Measurements from ENCODE around the gene WWTR1.

WWTR1 gene

DNA sequence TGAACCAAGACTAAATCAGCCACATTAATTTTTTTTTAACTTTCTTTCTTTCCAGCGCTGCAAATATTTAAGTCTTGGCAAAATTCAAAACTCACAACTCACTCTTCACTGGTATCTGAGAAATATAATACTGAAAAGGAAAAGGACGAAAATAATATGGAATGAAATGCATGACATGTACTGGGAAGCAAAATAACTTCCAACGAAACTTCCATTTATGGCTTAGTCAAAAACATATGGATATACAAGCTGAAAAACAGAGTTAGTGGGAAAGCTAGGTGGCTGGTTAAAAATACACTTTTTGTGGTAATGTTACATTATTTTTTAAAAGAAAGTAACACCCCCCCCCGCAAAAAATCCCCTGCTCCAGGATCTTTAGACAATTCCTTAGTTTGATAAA is 97.2 kb downstream of the WWTR1 start:
- DNase-seq: no peak

DNA sequence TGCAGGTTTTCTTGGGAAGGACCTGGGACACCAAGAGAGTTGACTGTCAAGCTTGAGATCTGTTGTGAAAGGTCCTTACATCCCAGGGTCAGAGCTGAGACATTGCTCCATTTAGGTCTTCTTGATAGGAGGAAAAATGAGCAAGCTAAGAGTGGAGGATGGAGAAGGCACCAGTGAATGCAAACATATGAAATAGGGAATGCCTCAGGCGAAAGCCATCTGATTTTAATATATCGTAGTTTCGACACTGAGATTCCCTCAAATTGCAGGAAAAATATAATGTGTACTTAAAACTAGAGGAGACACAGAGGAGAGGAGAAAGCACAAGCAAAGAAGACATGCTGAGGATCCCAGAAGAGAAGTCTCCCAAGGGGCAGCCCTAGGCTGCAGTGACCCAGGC is 97.8 kb downstream of the WWTR1 start:
- no peak for DNase-seq

DNA sequence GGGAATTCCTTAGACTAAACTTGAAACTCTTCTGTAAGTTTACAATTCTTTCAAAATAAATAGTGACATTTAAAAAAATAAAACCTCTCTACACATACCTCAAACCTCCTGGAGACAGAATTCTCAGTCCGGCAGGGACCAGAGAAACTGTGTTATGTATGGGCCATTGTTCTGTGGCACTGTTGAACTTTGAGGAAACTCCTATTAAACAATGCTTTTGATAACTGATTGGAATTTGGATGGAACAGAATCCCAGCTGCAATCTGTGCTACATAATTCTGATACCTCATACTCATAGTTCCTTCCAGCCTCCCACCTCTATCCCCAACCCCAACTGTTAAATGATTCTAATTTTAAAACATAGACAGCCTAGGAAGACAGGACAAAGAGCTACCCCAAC is 98.3 kb downstream of the WWTR1 start:
- DNase-seq: no peak

DNA sequence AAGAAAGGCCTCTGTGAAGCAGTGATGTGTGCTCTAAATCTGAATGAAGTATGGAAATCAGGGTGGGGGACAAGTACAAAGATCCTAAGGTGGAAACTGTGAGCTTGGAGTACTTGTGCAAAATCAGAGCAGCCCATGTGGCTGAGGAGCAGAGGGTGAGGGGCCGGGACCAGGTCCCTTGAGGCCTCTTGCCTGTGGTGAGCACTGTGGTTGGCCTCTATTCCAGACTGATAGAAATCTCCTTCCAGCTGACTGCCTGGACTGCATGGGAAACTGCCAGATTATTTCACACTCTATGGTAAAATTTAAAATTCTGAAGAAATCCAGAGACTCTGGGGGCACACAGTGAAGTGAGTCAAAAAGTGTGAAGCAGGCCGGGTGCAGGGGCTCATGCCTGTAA is 101.9 kb downstream of the WWTR1 start:
- no peak for DNase-seq

DNA sequence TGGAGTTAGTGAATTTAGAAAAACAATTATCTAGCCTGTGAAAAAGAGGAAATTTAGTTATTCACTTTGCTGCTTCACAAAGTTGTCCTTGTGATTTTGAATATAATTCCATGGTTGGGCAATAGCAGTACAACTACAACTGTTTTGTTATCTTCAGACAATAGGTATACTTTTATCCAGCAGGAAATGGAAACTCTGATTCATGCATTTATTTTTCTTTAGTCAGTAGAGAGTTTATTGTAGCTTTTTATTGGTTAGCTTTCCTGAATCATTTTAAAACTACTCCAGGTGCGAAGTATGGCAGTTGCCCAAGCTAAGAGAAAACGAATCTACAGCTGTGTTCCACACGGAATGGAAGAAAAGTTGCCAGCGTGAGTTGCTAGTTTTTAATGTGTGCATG is 103.0 kb downstream of the WWTR1 start:
- no peak for DNase-seq

DNA sequence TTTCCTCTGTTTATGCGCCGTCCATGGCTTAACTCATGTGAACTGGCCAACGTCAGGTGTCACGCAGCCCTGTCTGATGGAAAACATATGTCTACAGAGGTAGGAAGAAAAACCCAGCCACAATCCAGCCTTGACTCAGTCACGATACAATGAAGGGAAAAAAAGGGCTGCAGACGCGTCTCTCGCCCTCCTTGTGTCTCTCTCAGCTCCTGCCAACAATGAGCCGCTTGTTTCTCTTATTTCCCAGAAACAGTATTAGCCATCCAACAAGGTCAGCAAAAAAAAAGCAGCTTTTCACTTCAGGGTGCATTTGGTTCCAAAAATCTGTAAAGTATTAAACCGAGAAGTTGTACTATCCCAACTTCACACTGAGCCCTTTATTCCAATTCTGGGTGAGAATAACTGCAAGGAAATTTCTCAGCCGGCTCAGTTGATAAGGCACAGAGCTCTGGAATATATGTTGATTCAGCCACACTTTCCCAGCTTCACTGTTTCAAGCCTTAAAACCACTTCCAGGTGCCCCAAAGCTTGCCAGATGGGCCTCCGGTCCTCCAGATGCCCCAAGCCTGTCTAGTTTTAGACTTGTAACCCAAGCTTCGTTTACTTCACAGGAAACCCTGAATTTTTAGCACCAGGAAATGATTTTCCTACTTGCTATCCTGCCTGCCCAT is 103.9 kb downstream of the WWTR1 start:
- DNase-seq: no peak

DNA sequence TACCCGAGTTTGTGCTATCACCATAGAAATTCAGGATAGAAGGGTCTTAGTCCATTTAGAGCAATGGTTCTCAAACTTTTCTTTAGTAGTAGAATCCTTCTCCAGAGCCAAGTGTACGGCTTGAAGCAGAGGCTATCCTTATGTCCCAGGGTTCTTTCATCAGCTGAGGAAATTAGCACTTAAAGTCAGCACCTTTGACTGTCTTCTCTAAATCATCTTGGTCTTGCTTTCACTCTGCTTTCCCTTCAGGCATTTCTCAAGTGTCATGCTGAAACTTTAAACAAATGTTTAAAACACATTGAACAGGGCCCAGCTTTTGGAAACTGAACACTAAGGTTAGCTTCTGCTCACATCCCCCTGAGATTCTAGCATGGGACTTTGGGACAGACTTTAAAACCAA is 105.1 kb downstream of the WWTR1 start:
- no peak for DNase-seq

DNA sequence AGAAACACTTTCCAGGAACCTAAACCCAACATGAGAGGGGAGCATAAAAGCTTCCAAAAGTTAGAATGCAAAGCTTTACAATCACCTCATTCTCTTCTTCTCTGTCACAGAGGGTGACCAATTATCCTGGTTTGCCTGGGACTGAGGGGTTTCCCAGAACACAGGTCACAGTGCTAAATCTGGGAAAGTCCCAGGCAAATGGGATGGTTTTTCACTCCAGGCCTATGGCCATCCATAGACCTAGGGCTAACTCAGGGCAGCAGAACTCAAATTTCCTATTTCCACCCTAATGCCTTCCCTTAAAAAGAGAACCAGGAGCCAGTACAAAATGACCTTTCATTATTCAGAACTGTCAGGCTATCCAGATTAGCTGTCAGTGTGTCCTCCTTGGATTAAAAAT is 106.3 kb downstream of the WWTR1 start:
- no peak for DNase-seq

DNA sequence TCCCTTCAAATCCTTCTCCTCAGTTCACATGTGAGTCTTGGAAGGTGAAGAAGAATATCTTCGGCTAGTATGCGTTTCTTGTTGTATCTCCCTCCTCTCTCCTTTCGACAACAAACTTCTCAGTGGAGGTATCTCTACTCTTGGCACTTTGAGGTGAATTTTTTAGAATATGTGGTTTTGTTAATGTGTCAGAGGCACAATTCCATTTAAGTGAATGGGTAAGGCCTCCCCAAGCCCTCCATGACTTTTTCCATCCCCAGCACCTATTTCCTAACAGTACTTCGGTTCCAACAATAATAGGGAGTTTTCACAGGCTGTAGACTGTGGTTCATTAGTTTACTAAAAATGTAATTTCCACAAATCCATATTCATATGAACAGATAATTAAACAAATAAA is 109.2 kb downstream of the WWTR1 start:
- DNase-seq: no peak

DNA sequence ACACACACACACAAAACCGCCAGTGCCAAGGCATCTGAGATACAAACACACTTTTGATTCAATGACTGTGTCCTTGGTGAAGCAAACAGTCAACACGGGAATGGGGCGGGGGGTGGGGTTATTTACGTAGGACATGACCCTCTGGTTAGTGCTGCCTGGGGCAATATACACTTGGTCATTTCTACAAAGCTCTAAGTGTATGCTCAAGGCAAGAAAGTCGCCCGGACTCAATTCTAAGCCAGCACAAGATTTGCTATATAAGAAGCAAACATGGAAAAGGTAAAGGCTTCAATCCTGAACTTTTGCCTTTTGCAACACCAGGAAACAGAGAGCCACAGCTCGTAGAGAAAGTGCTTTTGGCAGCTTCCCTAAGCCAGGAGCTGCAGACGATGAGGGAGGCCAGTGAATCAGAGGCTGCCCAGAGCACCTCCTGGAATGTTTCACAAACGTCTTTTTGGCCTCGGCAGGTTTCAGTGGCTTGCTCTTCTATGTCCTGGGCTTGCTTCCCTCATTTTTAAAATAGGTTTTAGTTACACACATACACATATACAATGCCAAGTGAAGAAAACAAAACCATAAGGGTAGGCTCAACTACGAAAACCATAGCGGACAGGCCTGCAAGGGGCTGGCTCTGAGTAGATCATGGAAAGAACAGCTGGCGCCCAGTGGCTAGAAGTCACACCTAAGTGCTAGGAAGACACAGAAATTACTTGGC is 109.7 kb downstream of the WWTR1 start:
- DNase-seq: no peak

DNA sequence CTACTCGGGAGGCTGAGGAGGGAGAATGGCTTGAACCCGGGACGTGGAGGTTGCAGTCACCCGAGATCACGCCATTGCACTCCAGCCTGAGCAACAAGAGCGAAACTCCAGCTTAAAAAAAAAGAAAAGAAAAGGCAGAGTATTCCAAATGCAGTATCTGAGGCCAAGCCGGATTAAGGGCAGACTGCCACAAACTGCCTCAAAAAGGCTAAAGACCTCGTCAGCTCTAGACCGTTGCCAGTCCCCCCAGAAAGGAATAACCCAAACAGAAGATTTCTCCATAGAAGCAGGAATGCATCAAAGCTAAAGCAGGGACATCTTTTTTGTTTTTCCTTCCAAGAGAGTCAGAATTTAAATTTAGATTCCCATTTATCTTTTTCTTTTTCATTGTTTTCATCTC is 110.4 kb downstream of the WWTR1 start:
- DNase-seq: no peak

DNA sequence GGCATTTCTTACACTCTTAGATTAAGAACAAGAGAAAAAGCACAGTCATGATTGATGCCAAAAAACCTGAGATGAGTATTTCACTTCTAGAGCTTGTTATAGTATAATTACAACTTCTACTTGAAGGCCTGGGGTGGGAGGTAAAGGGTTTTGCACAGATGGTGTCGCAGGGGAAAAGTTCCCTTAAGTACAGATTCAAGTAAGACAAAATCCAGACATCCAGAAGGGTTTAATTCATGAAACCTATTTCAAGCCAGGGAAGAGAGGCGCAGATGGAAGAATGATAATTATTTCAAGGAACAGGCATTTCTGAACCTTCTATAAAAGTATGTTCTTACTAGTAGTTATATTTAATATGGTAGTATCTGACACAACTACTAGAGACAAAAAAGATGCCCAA is 112.8 kb downstream of the WWTR1 start:
- DNase-seq: no peak

DNA sequence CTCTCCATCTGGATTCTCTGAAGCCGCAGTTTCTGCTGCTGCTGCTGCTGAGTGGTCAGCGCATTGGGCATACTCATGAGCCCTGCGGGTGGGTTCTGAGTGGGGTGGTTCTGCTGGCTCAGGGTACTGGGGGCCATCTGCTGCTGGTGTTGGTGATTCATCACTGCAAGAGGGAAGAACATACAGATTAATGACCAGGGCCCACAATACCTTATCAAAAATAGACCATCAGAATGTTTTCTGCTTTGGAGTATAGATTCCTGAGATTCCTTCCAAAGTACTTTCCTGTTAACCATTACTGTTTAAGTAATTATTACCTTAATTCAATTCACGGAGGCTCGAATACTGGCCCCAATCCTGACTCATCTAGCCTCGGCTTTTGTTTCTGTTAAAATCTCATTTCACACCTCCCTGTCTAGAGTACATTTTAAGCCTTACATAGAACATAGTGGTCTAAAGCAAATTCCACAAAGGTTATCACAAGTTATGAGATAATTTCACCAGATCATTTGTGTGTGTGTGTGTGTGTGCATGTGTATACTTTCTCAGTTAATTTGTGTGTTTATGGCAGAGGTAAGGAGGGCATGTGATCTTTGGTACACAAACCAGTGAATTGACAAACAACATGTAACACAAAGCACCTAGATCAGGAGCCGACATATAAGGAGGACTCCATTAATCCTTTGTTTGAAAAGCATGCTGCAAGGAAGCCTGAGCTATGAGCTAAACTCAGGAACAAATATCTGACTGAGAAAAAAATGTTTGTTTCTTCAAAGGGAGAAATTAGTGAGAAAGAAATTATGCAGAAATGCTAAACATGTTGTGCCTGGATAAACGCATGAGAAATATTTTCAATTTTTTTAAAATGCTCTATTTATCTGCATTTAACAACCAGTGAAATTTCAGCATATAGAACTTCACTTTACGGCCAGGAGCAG is 115.2 kb downstream of the WWTR1 start:
- no peak for DNase-seq

DNA sequence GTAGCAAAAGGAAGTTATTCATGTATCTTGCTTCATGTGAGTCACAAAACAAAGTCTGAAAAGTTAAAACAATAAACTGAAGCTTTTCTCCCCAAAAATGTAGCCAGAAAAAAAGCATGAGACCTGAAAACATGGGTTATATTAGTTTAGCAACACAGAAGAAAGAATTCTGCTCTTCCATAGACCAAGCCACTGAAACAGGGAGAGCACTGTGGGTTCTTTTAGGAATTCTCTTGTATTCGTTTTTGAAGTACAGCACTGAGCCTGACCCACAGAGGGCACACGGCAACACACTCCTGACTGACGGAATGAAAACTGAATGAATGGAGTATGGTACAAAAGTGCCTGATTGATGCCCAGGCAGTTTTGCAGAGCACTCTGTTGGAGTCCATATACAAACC is 116.7 kb downstream of the WWTR1 start:
- no peak for DNase-seq

DNA sequence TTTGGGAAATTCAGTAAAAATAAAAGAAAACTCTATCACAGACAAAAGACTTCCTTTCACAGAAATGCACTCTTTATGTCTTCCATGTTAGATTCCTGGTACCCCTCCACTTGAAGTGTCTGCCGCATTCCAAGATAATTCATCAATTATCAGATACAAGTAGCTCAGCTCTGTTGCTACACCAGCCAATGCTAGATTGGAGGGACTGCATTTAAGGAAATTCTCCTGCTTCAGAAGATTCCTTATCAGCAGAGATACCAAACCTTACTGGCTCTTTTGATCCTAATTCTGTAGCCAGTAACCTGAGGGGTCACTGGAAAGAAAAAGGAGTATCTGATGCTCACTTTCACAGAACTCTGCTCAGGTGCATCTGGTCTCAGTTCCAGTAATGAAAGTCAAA is 119.5 kb downstream of the WWTR1 start:
- no peak for DNase-seq

DNA sequence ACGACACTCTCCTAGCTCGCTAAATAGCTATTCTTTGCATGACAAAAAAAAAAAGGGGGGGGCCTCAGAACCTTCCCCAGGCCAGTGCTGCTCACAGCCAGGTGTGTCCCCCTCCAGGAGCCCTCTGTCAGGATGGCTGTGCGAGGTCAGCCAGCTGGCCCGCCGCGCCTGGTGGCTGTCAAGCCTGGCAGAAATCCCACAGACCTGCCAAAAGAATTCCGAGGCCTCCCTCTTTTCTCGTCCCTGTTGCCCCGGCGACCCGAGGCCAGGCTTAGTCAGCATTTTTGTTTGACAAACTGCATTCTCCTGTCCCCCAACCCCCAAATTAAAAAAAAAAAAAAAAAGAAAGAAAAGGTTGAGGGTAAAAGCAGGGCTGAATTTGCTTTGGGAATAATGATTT is 121.4 kb downstream of the WWTR1 start:
- no peak for DNase-seq

DNA sequence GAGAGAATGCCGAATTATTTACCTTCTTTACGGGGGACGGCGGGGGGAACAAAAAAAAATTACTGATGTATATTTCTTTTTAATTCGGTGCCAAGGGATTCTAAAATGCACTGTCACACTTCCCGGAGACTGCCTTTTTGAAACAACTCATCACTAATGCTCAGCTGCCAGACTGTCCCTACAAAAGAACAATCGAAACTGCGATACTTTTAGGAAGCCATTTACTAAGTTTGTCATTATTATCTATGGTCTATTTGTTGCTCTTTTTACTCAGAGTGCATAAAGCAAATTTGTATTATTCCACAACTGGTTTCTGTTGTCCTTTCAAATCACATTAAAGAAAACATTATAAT is 122.5 kb downstream of the WWTR1 start:
- DNase-seq: peak; percentile 67

DNA sequence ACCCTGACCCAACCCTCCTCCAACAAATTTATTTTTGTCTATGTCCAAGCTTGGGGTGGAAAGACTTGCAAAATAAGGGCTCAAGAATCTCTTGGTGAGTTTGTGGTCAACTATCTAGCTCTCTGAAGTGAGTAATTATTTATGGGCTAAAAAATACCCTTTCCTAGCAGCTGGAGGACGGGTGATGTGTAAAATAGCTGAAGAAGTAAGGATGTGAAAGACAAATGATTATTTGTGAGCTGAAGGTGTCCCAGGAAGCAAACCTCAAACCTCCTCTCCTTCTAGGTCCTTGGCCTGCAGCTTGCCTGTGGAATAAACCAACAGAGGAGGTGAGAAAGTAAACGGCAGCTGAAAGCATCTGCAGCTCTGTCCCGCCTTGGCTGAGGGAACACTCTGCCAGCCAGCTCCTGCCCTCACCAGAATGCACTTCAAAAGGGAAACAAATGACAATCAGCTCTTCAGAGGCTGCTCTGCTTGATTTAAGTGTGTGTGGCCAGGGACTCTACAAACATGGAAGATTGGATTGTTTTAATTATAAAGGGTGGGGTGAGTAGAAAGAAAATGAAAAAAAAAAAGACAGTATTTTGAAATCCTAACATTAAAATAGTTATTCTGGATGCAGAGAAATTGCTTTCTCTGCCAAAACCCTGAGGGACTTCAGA is 123.0 kb downstream of the WWTR1 start:
- DNase-seq: peak; percentile 68

DNA sequence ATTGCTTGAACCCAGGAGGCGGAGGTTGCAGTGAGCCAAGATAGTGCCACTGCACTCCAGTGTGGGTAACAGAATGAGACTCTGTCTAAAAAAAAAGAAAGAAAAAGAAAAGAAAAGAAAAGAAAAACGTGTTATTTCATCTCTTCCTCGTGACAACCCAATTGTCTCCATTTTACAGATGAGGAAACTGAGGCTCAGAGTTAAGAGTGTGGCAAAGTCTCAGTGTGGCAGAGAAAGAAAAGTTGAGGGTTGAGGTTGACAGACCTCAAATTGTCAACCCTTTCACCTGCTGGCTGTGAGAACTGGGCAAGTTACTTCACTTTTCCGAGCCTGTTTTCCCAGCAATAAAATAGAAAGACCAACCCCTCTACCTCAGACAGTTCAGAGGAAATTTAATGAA is 123.7 kb downstream of the WWTR1 start:
- DNase-seq: no peak

DNA sequence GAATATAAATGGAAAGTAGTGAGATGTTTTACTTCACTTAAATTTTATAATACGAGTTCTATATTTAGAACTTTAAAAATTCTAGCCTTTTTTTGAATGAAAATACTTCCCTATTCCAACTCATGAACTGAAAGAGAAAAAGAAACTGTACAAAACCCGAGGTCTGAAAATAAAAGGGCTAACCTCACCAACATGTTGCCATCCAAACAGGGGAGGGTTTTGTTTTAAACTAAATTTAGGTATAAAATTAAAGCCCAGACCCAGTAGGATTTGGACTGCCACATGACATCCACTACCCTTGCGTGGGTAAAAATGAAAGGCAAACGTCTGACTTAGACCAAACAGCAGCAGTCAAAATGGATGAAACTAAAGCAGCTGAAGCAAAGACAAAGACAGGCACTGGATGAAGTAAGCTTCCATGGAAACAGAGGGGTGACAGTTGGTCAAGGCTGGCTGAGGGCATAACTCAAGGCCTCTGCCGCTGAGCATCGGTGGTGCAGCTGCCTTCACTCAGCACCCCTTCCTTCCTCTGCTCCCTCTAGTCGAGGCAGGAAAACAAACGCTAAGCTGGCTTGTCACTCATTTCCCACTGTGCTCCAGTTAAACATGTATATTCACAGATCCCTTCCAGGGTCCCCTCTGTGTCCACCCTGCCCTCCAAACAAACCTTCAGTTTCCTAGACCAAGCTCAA is 125.2 kb downstream of the WWTR1 start:
- DNase-seq: no peak

DNA sequence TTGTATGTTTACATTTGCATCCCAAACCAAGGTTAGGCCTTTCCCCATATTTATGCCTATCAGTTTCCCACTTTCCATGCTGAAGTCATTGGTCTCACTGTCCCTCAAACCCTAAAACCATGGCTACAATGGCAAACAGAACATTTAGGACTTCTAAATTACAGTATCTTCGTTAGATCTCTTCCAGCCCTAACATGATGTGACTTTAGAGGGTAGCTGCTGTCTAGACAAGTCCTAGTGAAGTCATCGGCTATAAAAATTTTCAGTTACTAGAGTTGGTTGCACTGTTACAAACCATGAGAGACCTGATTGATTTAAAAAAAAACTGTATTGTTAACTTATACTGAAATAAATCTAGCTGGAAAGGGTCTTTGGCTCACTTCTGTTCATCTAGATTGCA is 128.7 kb downstream of the WWTR1 start:
- DNase-seq: no peak

DNA sequence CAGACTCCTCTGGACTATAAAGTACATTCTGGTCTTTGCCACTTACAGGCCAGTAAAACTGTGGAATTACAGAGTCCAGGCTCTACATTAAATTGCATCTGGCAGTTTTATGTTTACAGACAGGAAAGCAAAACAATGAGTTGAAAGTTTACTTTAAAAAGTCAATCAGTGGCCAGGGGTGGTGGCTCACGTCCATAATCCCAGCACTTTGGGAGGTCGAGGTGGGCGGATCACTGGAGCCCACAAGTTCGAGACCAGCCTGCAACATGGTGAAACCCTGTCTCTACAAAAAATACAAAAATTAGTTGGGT is 129.5 kb downstream of the WWTR1 start:
- DNase-seq: no peak
